Urothelium cell line (cell line): Measurements from ENCODE around the gene DDTL.
"Not testable (repeated sequence)": the region's sequence is repeated elsewhere in the genome, so short reads cannot be mapped to it uniquely, and the experiment has no call there.

Experiments
- DNase-seq: peaks from one replicate; pipeline ENCODE4 v3.0.0; 2011; ENCODE audit warnings: low spot score, mixed read lengths
- FAIRE-seq: peaks from 2 replicates; lab custom pipeline; 2011; peaks lifted over from hg19 to GRCh38; lab: Jason Lieb, UNC

DDTL gene

GRCh38 chr22:23969071-23969470, 2.4 kb downstream of the DDTL start:
- FAIRE-seq (peak; percentile 58), DNase-seq (peak; percentile 1)

DNA sequence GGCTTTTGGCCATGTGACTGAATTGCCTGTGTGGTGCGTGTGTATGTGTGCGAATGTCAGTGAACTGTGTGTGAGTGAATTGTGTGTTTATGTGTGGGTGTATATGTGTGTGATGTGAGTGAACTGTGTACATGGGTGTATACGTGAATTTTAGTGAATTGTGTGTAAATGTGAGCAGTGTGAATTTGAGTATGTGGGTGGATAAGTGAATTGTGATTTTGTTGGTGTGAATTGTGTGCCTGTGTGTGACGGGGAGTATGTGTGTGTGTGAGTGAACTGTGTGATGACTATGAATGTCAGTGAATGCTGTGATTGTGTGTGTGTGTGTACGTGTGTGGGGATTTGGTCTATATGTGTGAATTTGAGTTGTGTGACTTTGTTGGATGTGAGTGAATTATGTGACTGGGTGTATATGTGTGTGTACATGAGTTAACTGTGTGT, 3.5 kb downstream of the DDTL start:
- FAIRE-seq = peak; percentile 90
- DNase-seq = peak; percentile 0

- DNase-seq = peak; percentile 4
These were observed 4.3 kb downstream of the DDTL start for GRCh38 chr22:23970816-23971486.

DNA sequence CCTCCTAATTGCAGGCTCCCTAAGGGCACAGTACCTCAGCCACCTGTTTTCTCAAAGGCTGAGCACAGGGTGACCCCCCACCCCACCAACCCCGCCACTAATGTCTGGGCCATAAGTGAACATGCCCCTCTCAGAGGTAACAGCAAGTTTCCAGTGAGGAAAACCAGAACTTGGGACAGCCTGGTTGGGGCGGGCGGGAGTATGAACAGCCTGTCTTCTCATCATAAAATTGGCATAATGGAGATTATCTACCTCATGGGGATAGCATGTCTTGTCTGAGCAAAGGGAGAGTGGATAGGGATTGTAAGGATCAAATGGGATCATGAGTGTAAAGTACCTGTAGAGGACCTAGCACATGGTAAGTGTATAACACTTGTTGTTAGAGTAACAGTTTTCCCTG, 5.2 kb downstream of the DDTL start:
- not testable (repeated sequence) for DNase-seq
- FAIRE-seq = peak; percentile 40

More at GRCh38 chr22:23970816-23971486, 4.3 kb downstream of the DDTL start:
- FAIRE-seq = no peak

GRCh38 chr22:23974345-23974744, 7.7 kb downstream of the DDTL start, which contains the start of gene DDT:
TSS of gene DDT (minus strand) at chr22:23974441. CDS start at chr22:23974414, 27 bp downstream.
- peak; percentile 94 for FAIRE-seq
- DNase-seq = not testable (repeated sequence)

- peak; percentile 91 for FAIRE-seq
These were observed 8.2 kb downstream of the DDTL start for GRCh38 chr22:23974836-23975352.

GRCh38 chr22:23977304-23977703, 10.6 kb downstream of the DDTL start:
- FAIRE-seq = peak; percentile 79
- DNase-seq = not testable (repeated sequence)

More at GRCh38 chr22:23974836-23975352, 8.2 kb downstream of the DDTL start:
- DNase-seq = not testable (repeated sequence)

DNA sequence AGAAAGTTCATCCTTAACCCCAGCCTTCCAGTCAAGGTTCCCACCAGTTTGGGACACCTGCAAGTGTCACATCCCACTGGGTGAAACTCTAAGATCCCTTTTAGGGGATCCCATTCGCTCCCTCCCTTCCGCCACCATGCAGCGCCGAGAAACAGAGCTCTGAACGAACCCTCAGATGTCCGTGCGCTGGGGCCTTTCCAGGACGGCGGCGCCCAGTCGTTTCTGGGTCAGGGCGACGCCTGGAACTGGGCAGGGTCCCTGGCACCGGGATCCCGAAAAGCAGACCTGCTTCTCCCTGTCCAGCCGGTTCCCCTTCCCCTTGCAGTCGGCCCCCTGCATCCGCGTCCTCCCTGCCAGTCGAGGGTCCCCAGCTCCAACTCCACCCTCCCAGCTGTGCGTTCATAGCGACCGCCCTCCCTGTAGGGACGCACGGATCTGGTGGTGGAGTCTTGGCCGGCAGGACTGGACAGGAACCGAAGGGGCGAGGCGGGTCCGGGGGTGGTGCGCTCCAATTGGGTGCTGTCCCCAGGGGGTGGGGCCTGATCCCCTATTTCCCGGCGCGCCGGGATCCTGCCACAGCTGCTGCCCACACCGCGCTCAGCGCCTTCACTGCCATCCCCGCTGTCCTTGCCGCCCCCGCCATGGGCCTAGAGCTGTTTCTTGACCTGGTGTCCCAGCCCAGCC, 13.0 kb downstream of the DDTL start, which contains the start of gene GSTT2:
TSS of gene GSTT2 (plus strand) at position 578 of the 684 bp plus-strand sequence.
- not testable (repeated sequence) for DNase-seq
- FAIRE-seq = peak; percentile 98

- not testable (repeated sequence) for DNase-seq, FAIRE-seq
These were observed 13.9 kb downstream of the DDTL start for GRCh38 chr22:23980567-23980966.

DNA sequence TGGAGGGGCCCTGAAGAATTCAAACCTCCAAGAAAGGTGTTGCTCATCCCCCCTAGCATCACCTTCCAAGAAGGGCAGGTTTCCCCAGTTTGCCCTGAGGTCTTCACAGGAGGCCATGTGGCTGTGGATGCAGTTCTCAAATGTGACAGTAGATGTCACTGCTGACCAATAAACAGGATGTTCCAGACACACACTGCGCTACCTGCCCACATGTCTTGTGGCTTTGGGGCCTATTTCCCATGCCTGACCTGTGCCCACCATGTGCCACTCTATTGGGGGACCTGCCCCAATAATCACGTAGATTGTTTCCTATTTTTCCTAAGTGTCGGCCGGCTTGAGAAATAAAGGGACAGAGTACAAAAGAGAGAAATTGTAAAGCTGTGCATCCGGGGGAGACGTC, 17.7 kb downstream of the DDTL start:
- FAIRE-seq (no peak), DNase-seq (no peak)

DNA sequence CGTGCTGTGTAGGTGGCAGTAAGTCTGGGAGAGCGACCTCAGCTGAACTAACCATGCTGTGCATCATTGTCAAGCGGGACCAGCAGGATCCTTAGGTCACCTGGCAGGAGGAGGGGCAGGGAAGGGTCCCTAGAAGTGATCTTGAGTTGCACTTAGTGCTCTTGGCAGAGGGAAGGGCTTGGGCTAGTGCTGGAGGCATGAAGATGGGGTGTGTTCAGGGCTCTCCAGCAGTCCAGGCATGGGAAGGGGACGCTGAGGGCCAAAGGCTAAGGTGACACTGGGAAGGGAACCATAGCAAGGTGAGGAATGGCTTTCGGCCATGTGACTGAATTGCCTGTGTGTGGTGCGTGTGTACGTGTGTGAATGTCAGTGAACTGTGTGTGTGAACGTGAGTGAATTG, 19.4 kb downstream of the DDTL start:
- FAIRE-seq = not testable (repeated sequence)

DNA sequence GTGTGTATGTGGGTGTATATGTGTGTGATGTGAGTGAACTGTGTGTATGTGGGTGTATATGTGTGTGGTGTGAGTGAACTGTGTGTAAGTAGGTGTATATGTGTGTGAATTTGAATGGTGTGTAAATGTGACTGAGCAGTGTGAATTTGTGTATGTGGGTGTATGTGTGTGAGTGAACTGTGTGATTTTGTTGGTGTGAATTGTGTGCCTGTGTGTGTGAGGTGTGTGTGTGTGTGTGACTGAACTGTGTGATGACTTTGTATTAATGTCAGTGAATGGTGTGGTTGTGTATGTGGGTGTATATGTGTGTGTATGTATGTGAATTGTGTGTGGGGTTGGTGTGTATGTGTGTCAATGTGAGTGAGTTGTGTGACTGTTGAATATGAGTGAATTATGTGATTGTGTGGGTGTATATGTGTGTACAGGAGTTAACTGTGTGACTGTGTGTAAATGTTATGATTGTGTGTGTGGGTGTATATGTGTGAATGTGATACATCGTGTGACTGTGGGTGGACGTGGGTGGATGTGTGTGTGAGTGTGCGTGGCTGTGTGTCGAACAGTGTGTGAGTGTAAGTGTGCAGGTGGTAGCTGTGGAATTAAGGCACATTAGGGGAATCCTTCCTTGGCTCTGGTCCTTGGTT, 20.0 kb downstream of the DDTL start:
- not testable (repeated sequence) for DNase-seq
- peak; percentile 99 for FAIRE-seq

More for the DNA sequence above, 19.4 kb downstream of the DDTL start:
- not testable (repeated sequence) for DNase-seq

DNA sequence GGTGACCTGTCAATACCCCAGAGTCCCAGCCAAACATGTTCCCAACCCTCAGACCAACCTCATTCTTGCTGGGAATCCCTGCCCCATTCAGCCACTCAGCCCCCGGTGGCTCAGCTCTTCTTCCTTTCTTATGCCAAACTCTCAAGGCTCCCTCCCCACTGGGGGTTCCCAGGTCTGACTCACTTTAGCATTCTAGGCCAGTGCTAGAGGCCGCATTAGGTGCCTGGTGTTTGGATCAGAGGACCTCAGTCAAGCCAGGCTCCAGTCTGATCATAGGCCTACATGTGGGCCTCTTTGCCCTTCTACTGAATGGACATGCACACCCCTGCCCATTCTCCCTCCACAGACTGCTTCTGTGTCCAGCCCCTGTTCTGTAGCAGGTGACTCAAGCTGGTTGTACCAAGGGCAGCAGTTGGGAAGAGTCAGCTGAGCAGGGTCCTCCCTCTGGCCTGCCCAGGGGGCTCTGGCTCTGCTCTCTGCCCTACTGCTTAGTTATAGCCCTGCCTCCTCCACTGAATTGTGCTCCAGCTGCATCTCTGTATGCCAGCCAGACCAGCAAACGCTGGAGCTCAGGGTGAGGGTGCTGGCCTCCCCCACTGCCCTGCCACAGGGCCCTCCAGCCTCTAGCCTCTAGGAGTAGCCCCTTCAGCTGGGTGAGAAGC, 23.0 kb downstream of the DDTL start:
- FAIRE-seq, DNase-seq: not testable (repeated sequence)

DNA sequence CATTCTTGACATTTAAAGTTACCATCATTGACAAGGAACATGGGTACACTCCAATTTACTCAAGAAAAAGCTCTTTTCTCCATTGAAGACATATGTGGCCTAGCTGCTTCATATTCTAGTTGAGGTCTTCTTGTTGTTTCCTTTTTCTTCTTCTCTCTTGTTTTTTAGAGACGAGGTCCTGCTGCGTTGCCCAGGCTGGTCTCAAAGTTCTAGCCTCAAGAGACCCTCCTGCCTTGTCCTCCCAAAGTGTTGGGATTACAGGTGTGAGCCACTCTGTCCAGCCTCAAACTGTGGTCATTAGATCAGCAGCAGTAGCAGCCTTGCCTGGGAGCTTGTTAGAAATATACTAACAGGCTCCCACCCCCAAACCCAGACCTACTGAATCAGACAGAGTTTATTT, 26.4 kb downstream of the DDTL start:
- DNase-seq, FAIRE-seq: not testable (repeated sequence)

- FAIRE-seq = peak; percentile 90
- not testable (repeated sequence) for DNase-seq
These were observed 27.0 kb downstream of the DDTL start for GRCh38 chr22:23993581-23994177.

- DNase-seq = no peak
- FAIRE-seq = no peak
These were observed 30.4 kb downstream of the DDTL start for GRCh38 chr22:23997092-23997491.

DNA sequence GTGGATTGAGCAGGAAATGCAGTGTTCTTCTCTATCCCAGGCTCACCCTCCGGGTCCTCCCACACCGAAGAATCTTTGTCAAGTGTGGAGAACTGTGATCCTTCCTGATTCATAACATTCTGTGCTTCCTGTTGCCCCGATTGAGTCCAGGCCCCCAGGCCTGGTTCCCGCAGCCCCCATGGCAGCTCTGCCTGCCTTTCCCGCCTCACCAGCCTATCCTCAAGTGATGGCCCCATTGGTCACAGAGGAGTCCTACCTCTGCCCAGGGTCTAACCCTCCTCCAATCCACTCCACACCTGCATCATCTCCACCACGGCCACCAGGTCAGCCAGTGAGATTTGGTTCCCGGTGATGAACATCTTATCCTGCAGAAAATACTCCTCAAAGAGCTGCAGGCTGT, 33.1 kb downstream of the DDTL start:
- peak; percentile 63 for FAIRE-seq
- not testable (repeated sequence) for DNase-seq

DNA sequence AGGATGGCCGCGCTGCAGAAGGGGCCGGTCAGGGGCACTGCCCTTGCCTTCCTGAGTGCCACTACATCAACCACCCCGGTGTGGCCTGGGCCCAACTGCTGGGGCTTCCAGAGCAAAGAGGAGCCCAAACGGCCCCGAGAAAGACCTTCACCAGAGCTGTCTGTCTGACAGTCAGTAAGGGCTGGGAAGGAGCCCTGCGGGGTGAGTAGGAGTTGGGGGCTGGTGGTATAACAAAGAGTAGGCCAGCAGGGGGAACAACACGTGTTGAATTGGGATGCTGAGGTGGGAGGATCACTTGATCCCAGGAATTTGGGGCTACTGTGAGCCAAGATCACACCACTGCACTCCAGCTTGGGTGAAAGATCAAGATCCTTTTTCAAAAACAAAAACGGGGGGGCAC, 34.6 kb downstream of the DDTL start:
- DNase-seq (peak; percentile 40), FAIRE-seq (no peak)

- no peak for DNase-seq
- FAIRE-seq = no peak
These were observed 35.6 kb downstream of the DDTL start for GRCh38 chr22:24002272-24002671.

DNA sequence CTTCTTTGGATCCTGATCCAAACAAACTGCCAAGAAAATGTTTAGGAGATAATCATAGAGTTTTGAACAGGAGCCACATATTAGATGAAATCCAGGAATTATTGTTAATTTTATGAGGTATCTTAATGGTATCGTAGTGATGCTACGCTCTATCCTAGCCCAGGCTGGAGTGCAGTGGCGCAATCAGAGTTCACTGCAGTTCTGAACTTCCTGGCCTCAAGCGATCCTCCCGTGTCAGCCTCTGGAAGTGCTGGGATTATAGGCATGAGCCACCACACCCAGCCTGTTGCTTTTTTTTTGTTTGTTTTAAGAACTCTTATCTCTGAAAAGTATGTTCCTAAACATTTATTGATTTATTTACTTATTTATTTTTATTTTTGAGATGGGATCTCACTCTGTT, 36.2 kb downstream of the DDTL start:
- FAIRE-seq (no peak), DNase-seq (no peak)
